D721Med (cell line): Measurements from ENCODE around the gene EXOC2.

Experiments
- DNase-seq: peaks from one replicate; pipeline ENCODE4 v3.0.0; 2011; ENCODE audit warnings: low spot score; ENCODE audit not compliant: insufficient read length
- FAIRE-seq: peaks from 2 replicates; lab custom pipeline; 2011; peaks lifted over from hg19 to GRCh38; lab: Jason Lieb, UNC
- CTCF ChIP-seq: IDR thresholded peaks from 2 replicates; pipeline ENCODE4 v1.5.1; 2012; ENCODE audit warnings: mild to moderate bottlenecking, control low read depth; ENCODE audit not compliant: insufficient read depth; ENCODE audit errors: missing control alignments

The EXOC2 gene

GRCh38 chr6:508614-509013 is 184.3 kb downstream of the EXOC2 start:
- FAIRE-seq: no peak
- no peak for DNase-seq
- no peak for TF ChIP-seq CTCF

GRCh38 chr6:508006-508405 is 184.9 kb downstream of the EXOC2 start:
- no peak for DNase-seq
- no peak for TF ChIP-seq CTCF
- FAIRE-seq: no peak

- TF ChIP-seq CTCF: no peak
- DNase-seq: no peak
- FAIRE-seq: no peak
These were observed 185.9 kb downstream of the EXOC2 start for GRCh38 chr6:506920-507622.

GRCh38 chr6:506508-506907 is 186.4 kb downstream of the EXOC2 start:
- FAIRE-seq (no peak), DNase-seq (no peak)
- TF ChIP-seq CTCF: no peak

GRCh38 chr6:505374-505773 is 187.6 kb downstream of the EXOC2 start:
- no peak for FAIRE-seq
- no peak for DNase-seq
- no peak for TF ChIP-seq CTCF

- FAIRE-seq (no peak), DNase-seq (no peak)
- TF ChIP-seq CTCF: no peak
These were observed 188.4 kb downstream of the EXOC2 start for GRCh38 chr6:504446-504980.
